RWPE2 (cell line): ENCODE measurements around the gene CRYAA.
A peak's percentile ranks its signal among the peaks of the same experiment; 100 is the strongest.

Source experiments
- ATAC-seq: fragments of 200-7000 bp; cut with Tn5 transposase; 3 replicates; pipeline ENCODE4 v1.9.1; 2021; ENCODE audit warnings: low read depth
- DNase-seq: peaks from one replicate; pipeline ENCODE4 v3.0.0-alpha.2; 2020; ENCODE audit warnings: low spot score
- H3K27ac ChIP-seq: fragments of 450-650 bp; 2 replicates; pipeline ENCODE4 v1.5.1; 2017; ENCODE audit warnings: mild to moderate bottlenecking; ENCODE audit not compliant: poor library complexity, severe bottlenecking
- H3K27me3 ChIP-seq: fragments of 250-450 bp; sonication (Bioruptor Pico); 2 replicates; pipeline ENCODE4 v1.5.1; 2021; ENCODE audit warnings: mild to moderate bottlenecking, moderate library complexity; ENCODE audit not compliant: insufficient read depth, poor library complexity, severe bottlenecking
- H3K36me3 ChIP-seq: fragments of 250-450 bp; sonication (Bioruptor Pico); 2 replicates; pipeline ENCODE4 v1.5.1; 2020; ENCODE audit warnings: low read depth, mild to moderate bottlenecking, moderate library complexity
- H3K4me1 ChIP-seq: fragments of 250-450 bp; sonication (Bioruptor Pico); 2 replicates; pipeline ENCODE4 v1.5.1; 2021; ENCODE audit warnings: mild to moderate bottlenecking, moderate library complexity; ENCODE audit not compliant: insufficient read depth, poor library complexity, severe bottlenecking
- H3K4me3 ChIP-seq: fragments of 250-450 bp; sonication (Bioruptor Pico); 2 replicates; pipeline ENCODE4 v1.5.1; 2021; ENCODE audit warnings: mild to moderate bottlenecking, moderate library complexity; ENCODE audit not compliant: severe bottlenecking
- H3K9me3 ChIP-seq: fragments of 250-450 bp; sonication (Bioruptor Pico); 2 replicates; pipeline ENCODE4 v1.5.1; 2021; ENCODE audit warnings: mild to moderate bottlenecking, moderate library complexity; ENCODE audit not compliant: severe bottlenecking
- CTCF ChIP-seq: fragments of 450-650 bp; IDR thresholded peaks from one replicate; pipeline ENCODE4 v1.5.1; 2017; ENCODE audit warnings: mild to moderate bottlenecking, moderate library complexity; ENCODE audit not compliant: poor library complexity, severe bottlenecking

CRYAA gene

GRCh38 chr21:43204638-43205037, 35.8 kb downstream of the CRYAA start:
- DNase-seq (peak; percentile 10), ATAC-seq (no peak)
- Histone ChIP-seq H3K4me3 (no peak overlapping the region), H3K27ac (no peak overlapping the region), H3K4me1 (no peaks in the 10 kb centered on the region), H3K36me3 (no peaks in the 10 kb centered on the region), H3K27me3 (no peaks in the 10 kb centered on the region), H3K9me3 (peaks cover 16% of the 10 kb centered on the region)
- TF ChIP-seq CTCF = no peak

- Histone ChIP-seq H3K36me3 (no peaks in the 10 kb centered on the region), H3K27me3 (no peaks in the 10 kb centered on the region), H3K9me3 (peaks cover 8% of the 10 kb centered on the region), H3K27ac (no peak overlapping the region), H3K4me3 (no peak overlapping the region), H3K4me1 (no peaks in the 10 kb centered on the region)
- ATAC-seq (no peak), DNase-seq (peak; percentile 25)
- TF ChIP-seq CTCF = no peak
Measured at GRCh38 chr21:43206231-43207042, 37.6 kb downstream of the CRYAA start.

- peak; percentile 29 for DNase-seq
- no peaks in the 10 kb centered on the region for H3K4me1 ChIP-seq
- TF ChIP-seq CTCF = no peak
- peaks cover 2% of the 10 kb centered on the region for H3K9me3 ChIP-seq
- no peak for ATAC-seq
- no peak overlapping the region for H3K4me3 ChIP-seq
- no peak overlapping the region for H3K27ac ChIP-seq
- no peaks in the 10 kb centered on the region for H3K36me3 ChIP-seq
- H3K27me3 ChIP-seq = no peaks in the 10 kb centered on the region
Measured at GRCh38 chr21:43207043-43207315, 38.2 kb downstream of the CRYAA start.

- no peak overlapping the region for H3K4me3 ChIP-seq
- TF ChIP-seq CTCF = no peak
- peak; percentile 23 for DNase-seq
- H3K27me3 ChIP-seq = no peaks in the 10 kb centered on the region
- no peaks in the 10 kb centered on the region for H3K36me3 ChIP-seq
- no peaks in the 10 kb centered on the region for H3K4me1 ChIP-seq
- ATAC-seq = no peak
- H3K9me3 ChIP-seq = no peaks in the 10 kb centered on the region
- no peak overlapping the region for H3K27ac ChIP-seq
Measured at GRCh38 chr21:43207868-43208267, 39.1 kb downstream of the CRYAA start.

- Histone ChIP-seq H3K27ac (no peak overlapping the region), H3K9me3 (no peaks in the 10 kb centered on the region), H3K4me3 (no peak overlapping the region), H3K4me1 (no peaks in the 10 kb centered on the region), H3K36me3 (no peaks in the 10 kb centered on the region), H3K27me3 (no peaks in the 10 kb centered on the region)
- no peak for TF ChIP-seq CTCF
- ATAC-seq (no peak), DNase-seq (peak; percentile 29)
Measured at GRCh38 chr21:43208561-43209332, 39.9 kb downstream of the CRYAA start.
